Measurements from ENCODE around the gene PLEKHA1.

The PLEKHA1 gene

GRCh38 chr10:122441961-122442360 lies 67.5 kb downstream of the PLEKHA1 start:
- DNase-seq = no peak
- TF ChIP-seq GATA1 (IDR thresholded peaks at IDR 0.05; ENCODE audit: low read depth, low read length) (no peak), POLR2A (IDR thresholded peaks at IDR 0.05; ENCODE audit: low read length) (no peak)

GRCh38 chr10:122445469-122445868 lies 71.0 kb downstream of the PLEKHA1 start:
- no peak for DNase-seq
- TF ChIP-seq GATA1 (IDR thresholded peaks at IDR 0.05; ENCODE audit: low read depth, low read length) (no peak), POLR2A (IDR thresholded peaks at IDR 0.05; ENCODE audit: low read length) (no peak)

- DNase-seq = no peak
- TF ChIP-seq POLR2A (IDR thresholded peaks at IDR 0.05; ENCODE audit: low read length) (no peak), GATA1 (IDR thresholded peaks at IDR 0.05; ENCODE audit: low read depth, low read length) (no peak)
Observed at GRCh38 chr10:122445904-122446303, 71.4 kb downstream of the PLEKHA1 start.

GRCh38 chr10:122446668-122447423 lies 72.3 kb downstream of the PLEKHA1 start:
- DNase-seq = no peak
- TF ChIP-seq GATA1 (IDR thresholded peaks at IDR 0.05; ENCODE audit: low read depth, low read length) (no peak), POLR2A (IDR thresholded peaks at IDR 0.05; ENCODE audit: low read length) (no peak)

GRCh38 chr10:122448600-122448999 lies 74.1 kb downstream of the PLEKHA1 start:
- no peak for DNase-seq
- TF ChIP-seq GATA1 (IDR thresholded peaks at IDR 0.05; ENCODE audit: low read depth, low read length) = no peak
- TF ChIP-seq POLR2A (IDR thresholded peaks at IDR 0.05; ENCODE audit: low read length) = no peak

- TF ChIP-seq GATA1 (IDR thresholded peaks at IDR 0.05; ENCODE audit: low read depth, low read length) (no peak), POLR2A (IDR thresholded peaks at IDR 0.05; ENCODE audit: low read length) (no peak)
- DNase-seq = no peak
Observed at GRCh38 chr10:122449153-122449552, 74.6 kb downstream of the PLEKHA1 start.

GRCh38 chr10:122450353-122450990 lies 76.0 kb downstream of the PLEKHA1 start:
- TF ChIP-seq GATA1 (IDR thresholded peaks at IDR 0.05; ENCODE audit: low read depth, low read length) (no peak), POLR2A (IDR thresholded peaks at IDR 0.05; ENCODE audit: low read length) (no peak)
- DNase-seq = no peak

- TF ChIP-seq GATA1 (IDR thresholded peaks at IDR 0.05; ENCODE audit: low read depth, low read length) = no peak
- TF ChIP-seq POLR2A (IDR thresholded peaks at IDR 0.05; ENCODE audit: low read length) = no peak
- DNase-seq = no peak
Observed at GRCh38 chr10:122454071-122454470, 79.6 kb downstream of the PLEKHA1 start.

GRCh38 chr10:122454603-122455080 lies 80.1 kb downstream of the PLEKHA1 start, which contains the start of gene ARMS2:
Gene ARMS2 (plus strand): TSS chr10:122454653. CDS start chr10:122454728, 75 bp downstream.
- DNase-seq = no peak
- no peak for TF ChIP-seq POLR2A (IDR thresholded peaks at IDR 0.05; ENCODE audit: low read length)
- no peak for TF ChIP-seq GATA1 (IDR thresholded peaks at IDR 0.05; ENCODE audit: low read depth, low read length)

GRCh38 chr10:122455376-122456079 lies 81.0 kb downstream of the PLEKHA1 start:
- no peak for DNase-seq
- TF ChIP-seq POLR2A (IDR thresholded peaks at IDR 0.05; ENCODE audit: low read length) = no peak
- no peak for TF ChIP-seq GATA1 (IDR thresholded peaks at IDR 0.05; ENCODE audit: low read depth, low read length)

GRCh38 chr10:122457934-122458333 lies 83.4 kb downstream of the PLEKHA1 start:
- TF ChIP-seq POLR2A (IDR thresholded peaks at IDR 0.05; ENCODE audit: low read length) = no peak
- TF ChIP-seq GATA1 (IDR thresholded peaks at IDR 0.05; ENCODE audit: low read depth, low read length) = no peak
- no peak for DNase-seq

GRCh38 chr10:122458693-122459092 lies 84.2 kb downstream of the PLEKHA1 start:
- TF ChIP-seq GATA1 (IDR thresholded peaks at IDR 0.05; ENCODE audit: low read depth, low read length) = no peak
- no peak for TF ChIP-seq POLR2A (IDR thresholded peaks at IDR 0.05; ENCODE audit: low read length)
- no peak for DNase-seq

GRCh38 chr10:122459561-122460273 lies 85.2 kb downstream of the PLEKHA1 start:
- DNase-seq = no peak
- no peak for TF ChIP-seq GATA1 (IDR thresholded peaks at IDR 0.05; ENCODE audit: low read depth, low read length)
- no peak for TF ChIP-seq POLR2A (IDR thresholded peaks at IDR 0.05; ENCODE audit: low read length)

Data from erythroblast (primary cell).